Activated T-helper 1 cell treated with anti-CD3 and anti-CD28 coated beads, Interleukin-2, amount 50 U/mL, for 16 hours (primary cell): ENCODE measurements around the gene MLEC.

Source experiments
- DNase-seq, 2 donors: peaks; one replicate each; pipeline ENCODE4 v3.0.0-alpha.2; 2020; ENCODE audit warnings: low read depth in 1 of 2, low spot score in 1 of 2

The MLEC gene, protein sequence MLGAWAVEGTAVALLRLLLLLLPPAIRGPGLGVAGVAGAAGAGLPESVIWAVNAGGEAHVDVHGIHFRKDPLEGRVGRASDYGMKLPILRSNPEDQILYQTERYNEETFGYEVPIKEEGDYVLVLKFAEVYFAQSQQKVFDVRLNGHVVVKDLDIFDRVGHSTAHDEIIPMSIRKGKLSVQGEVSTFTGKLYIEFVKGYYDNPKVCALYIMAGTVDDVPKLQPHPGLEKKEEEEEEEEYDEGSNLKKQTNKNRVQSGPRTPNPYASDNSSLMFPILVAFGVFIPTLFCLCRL

DNA sequence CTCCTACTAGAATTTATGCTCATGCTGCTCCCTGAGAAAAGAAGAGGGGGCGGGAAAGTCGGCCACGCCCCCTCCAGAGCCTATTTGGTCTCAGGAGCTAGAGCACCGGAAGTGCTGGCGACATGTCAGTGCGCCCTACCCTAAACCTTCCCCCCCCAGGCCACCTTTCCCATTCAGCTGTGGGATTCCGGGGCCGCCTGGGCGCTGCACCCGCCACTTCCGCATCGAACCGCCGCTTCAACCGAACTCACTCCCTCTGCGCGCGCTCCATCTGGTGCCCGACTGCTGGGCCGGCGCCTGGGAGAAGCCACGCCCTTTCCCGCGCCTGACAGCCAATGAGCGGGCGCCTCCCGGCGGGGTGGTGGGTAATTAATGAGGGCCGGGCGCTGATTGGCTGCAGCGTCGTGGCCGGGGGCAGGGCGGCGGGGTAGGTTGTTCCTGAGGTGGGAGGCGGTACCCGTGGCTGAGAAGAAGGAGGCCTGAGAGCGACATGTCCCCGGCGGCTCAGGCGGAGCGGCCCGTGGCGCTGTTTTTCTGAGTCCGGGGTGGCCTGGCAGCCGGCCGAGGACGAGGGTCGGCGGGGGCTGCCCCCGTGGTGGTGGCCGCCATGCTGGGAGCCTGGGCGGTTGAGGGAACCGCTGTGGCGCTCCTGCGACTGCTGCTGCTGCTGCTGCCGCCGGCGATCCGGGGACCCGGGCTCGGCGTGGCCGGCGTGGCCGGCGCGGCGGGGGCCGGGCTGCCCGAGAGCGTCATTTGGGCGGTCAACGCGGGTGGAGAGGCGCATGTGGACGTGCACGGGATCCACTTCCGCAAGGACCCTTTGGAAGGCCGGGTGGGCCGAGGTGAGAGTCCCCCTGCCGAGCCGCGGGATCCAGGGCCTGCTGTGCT, at the start of gene MLEC:
MLEC (plus strand) TSS at position 460 of the 888 bp plus-strand sequence; CDS start at position 608, 148 bp downstream.
- peak; percentile 97 to 100 for DNase-seq

DNA sequence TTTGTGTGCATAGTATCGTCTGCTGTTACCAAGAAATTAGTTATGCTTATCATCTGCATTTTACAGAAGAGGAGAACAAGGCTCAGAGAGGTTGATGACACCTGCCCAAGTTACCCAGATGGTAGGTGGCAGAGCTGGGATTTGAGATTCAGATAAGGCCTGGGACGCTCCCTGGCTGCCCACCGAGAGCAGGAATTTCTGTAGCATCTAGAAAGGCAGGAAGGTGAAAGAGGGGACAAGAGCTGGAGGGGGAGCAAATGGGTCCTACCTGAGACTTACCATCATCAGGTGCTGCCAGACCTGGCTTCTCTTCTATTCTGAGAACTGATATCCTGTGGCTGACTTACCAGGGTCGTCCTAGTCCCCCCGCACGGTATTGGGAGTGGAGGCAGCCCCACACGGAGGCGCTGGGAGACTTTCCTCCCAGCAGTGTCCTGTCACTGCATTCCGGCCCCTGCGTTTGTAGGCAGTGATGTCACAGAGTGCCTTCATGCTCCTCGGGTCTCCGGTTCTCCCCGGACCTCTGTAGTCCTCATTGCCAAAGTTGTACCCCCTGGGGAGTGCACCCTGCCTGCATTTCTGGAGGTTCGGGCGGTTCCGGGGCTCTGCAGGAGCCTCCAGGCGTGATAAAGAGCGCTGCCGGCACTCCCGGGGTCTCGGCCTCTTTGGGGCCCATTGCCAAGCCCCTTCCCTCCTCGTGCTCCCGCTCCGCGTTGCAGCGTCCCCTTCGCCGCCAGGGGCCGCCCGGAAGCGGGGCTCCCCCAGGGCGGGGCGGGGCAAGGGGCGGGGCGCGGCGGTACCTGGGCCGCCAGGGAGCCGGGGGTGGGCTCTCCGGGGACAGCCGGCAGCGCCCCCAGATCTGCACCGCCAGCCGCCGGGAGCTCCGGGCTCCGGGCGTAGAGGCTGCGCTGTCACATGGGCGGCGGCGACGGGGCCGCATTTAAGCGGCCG, 46.9 kb upstream of the MLEC start, which contains the start of gene CABP1:
CABP1 (plus strand) TSS at position 856 of the 951 bp plus-strand sequence; CDS start at position 916, 60 bp downstream.
- peak; percentile 36 to 63 for DNase-seq

DNA sequence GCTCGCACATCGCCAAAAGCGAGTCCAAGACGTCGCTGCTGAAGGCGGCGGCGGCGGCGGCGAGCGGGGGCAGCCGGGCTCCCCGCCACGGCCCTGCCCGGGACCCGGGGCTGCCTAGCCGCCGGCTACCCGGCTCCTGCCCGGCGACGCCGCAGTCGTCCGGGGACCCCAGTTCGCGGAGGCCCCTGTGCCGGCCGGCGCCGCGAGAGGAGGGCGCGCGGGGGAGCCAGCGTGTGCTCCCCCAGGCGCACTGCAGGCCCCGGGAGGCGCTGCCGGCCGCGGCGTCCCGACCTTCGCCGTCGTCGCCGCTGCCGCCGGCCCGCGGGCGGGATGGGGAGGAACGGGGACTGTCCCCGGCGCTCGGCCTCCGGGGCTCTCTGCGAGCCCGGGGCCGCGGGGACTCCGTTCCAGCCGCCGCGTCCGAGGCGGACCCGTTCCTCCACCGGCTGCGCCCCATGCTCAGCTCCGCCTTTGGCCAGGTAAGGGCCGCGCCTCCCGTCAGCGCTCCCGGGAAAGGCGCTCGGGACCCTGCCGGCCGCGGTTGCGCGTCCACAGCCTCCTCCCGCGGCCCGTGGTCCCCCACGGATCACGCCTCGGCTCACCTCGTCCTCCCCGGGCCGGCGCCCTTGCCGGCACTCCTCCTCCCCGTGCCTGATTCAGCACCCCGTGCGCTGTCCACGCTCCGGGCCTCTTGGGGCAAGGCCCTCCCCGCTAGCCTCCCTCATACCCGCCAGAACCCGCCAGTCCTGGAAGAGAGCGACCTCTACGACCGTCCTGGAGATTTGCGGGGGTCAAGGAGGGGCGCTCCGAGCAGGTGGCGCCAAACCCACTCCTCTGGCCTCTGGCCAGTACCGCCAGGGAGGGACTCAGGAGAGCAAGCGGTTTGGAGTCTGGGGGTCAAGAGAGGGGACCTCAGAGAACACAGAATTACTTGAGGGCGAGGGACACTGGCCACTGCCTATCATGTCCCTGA, 45.8 kb upstream of the MLEC start:
- DNase-seq: peak; percentile 10 to 25

DNA sequence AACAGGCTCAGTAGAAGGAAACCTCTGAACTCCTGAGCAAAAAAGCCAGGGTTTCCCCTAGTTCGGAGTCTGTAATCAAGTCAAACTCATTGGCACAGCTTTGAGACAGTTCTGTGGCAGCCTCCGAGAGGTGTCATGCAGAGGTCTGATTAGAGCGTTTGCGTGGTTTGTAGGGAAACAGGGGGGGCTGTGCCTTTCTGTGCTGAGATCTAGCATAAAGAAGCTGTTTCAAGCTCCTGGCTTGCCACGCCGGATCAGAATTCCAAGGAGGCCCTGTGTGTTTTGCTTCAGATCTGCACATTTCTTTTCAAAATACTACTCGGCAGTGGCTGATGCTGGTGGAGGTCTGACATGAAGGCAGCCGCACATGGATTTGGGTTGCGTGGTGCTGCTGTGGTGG, 44.8 kb upstream of the MLEC start:
- no peak for DNase-seq

DNA sequence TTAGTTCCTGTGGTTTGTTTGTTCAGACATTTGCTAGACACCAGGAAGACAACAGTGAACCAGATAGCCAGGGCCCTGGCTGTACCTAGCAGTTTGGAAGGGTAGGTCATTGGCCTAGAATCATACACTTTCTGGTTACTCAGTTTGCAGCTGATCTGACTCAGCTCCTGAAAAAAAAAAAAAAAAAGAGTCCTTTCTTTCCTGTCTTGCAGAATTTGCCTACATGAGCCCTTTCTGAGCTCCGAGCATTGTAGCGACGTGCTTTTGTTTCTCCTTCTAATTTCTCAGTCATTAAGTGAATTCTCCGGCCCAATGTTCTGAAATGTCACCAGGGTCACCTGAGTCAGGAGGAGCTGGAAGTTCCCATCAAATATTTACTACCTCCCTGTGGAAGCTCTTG, 44.1 kb upstream of the MLEC start:
- DNase-seq: no peak

DNA sequence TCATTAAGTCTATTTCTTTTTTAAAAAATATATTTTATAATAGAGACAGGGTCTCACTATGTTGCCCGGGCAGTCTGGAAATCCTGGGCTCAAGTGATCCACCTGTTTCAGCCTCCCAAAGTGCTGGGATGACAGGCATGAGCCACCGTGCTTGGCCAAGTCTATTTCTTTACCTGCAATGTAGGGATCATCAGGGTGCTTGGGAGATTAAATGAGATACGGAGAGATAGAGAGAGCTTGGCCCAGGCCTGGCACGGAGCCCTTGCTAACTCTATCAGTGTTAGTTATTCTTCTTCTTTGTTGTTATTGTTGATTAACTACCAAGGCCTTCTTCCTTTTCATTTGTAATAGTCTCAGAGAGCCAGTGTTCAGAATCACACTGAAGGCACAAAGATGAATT, 43.4 kb upstream of the MLEC start:
- no peak for DNase-seq

DNA sequence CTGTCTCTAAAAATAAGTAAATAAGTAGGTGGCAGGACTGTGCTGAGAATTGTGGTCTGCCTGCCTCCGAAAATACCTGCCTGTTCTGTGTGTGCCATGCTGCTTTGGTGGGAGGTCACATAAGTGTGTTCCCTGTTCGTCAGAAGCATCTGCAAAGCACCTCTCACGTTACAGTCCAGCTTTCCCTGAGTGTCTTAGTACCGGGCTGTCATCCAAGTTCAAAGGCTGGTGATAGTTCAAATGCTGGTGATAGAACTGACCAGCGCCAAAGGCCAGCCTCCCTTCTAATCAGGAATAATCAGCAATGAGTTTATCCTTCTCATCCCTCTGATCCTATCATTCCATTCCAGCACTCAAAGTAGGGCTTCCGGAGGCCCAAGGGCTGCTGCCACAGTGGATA, 40.9 kb upstream of the MLEC start:
- DNase-seq: no peak

GRCh38 chr12:120647375-120647755, 39.6 kb upstream of the MLEC start:
- no peak for DNase-seq

DNA sequence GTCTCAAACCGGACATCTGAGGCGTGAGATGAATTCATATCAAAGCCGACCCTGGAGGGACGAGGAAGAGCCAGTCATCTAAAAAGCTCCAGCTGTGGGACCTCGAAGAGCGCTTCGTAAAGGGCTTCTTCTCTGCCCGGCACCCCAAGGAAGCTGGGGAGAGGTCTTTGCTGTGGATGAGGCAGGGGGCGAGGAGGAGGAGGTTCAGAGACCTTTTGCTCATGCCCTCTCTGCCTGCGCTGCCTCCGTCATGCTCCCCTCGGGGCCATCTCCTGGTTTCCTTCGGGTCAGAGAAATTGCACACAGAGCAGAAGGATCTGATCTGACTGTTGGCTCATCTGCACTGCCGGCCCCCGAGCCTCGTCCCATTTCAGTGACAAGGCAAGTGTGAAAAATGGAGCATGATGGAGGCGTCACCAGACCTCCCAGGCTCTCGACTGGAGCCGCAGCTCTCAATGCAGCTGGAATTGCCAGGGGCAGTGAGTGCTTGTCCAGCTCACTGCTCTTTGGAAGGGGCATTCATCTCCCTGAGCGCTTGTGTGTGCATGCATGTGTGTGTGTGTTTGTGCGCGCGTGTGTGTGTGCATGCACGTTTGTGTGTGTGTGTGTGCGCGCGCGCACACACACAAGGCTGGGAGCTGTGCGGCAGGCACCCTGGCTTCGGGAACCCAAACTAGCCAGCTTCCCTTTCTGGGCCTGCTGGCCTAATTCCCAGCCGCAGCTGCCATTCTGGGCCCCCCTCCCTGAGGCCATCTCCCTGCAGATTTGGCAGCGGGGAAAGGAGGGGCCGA, 37.3 kb upstream of the MLEC start:
- no peak for DNase-seq

- DNase-seq: no peak
These were observed 36.7 kb upstream of the MLEC start for GRCh38 chr12:120650233-120650690.

DNA sequence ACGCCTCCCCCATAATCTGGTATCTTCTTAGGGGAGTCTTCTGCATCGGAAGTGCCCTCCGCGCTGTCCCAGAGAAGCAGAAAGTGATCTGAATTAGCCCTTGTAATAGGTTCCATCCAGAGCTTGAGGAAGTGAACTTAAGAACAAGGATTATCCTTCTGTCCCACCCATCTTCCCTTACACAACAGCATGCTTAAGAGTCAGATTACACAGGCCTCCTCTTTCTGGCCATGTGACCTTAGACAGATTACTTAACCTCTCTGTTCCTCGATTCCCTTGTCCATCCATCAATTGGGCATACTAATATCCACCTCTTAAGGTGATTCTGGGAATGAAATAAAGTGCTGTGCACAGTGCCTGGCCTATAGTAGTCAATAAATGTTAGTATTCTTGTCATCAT, 35.1 kb upstream of the MLEC start:
- DNase-seq: no peak

DNA sequence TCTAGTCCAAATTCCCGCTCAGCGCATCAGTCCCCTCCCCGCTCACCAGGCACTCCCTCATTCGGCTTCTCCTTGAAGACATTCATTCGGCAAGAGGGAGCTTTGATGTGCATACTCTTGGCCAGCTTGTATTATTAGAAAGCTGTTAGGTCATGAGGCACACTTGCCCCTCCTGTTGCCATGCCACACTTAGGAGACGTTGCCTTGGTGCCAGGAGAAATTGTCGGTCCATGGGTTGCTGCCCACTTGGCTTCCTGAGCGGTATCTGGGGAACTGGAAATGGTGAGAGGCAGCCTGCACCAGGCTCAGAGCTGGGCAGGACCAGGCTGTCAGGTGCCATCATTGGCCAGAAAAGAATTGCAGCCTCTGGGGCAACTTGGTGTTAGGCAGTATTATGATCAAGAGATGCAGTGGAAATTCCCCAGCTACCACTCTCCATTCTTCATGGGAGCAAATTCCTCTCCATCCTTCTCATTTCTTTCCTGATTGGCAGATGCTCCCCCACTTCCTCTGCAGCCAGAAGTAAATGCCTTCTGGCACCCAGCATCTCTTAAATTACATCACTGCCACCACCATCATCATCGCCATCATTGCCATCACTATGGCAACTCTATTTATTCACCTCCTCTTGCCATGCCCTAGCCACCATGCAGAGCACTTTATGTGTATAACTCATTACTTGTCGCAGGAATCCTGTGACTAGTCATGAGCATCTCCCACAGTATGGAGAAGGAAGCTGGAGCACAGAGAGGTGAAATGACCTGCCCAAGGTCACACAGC, 34.1 kb upstream of the MLEC start:
- DNase-seq: no peak

DNA sequence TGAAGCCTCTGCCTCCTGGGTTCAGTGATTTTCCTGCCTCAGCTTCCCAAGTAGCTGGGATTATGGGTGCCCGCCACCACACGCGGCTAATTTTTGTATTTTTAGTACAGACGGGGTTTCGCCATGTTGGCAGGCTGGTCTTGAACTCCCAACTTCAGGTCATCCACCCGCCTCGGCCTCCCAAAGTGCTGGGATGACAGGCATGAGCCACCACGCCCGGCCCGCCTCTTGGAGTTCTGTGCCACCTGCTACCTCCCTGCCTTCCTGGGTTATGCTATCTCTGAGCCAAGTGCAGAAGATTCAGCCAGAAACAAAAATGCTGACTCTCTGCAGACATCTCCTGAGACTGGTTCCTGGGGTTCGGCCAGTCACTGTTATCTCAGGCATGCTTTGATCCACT, 33.3 kb upstream of the MLEC start:
- no peak for DNase-seq

DNA sequence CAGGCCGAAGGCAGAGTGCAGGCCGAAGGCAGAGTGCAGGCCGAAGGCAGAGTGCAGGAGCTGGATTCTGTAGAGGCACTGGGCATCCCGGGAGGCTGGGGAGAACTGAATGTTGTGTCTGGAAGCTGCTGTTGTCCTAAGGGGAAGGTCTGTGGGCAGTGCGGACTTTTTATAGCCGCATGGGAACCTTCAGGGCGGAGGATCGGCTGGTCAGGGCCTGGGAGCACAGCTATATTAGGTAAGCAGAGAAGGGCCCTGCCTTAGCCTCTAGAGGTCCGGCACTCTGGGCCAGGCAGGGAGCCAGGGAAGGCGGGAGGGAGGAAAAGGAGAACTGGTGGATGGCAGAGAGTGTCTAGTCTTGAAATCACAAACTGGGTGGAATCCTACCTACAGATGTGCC, 32.3 kb upstream of the MLEC start:
- DNase-seq: no peak

- no peak for DNase-seq
These were observed 30.9 kb upstream of the MLEC start for GRCh38 chr12:120656008-120656407.

DNA sequence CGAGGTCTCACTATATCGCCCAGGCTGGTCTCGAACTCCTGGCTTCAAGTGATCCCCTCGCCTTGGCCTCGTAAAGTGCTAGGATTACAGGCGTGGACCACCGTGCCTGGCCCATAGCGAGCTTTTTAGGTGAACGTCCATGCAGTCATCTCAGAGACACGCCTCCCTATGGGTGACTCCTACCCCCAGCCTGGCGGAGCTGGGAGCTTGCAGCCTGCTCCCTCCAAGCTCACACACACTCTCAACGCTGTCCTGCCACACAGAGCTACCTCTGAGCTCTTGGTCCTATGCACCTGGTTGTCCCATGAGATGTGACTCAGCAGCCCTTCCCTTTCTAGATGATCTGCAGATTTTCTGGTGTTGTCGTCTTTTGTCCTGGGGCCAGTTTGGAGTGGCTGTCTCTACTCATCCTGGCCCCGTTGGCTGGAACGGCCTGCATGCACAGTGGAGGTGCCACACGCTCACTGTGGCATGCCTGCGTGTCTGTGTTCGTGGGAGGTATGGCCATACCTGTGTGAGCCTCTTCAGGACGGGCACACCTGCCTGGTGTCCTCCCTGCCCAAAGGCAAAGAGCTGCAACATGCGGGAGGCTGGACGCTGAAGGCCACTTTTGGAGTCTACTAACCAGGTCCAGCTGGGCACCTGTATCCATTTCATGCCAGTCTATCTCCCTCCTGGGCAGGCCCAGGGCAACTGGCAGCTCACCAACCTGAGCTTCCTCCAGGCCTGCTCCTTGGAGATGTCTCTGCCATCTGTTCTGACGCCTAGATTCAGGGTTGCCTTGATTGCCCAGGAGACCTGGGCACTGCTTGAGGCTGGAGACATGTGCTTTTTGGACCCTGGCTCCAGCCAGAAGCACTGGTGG, 28.4 kb upstream of the MLEC start:
- DNase-seq: no peak

- no peak for DNase-seq
These were observed 27.8 kb upstream of the MLEC start for GRCh38 chr12:120659151-120659525.
